IMR-90 (cell line): ENCODE measurements around the gene CDCP1. TPM values are rescaled to one million over a fixed set of nuclear protein-coding genes. Genes with fewer than 3 reads are reported as not detected.

ENCODE experiments used
- ATAC-seq: fragments of 200-7000 bp; cut with Tn5 transposase; 2 replicates; pipeline ENCODE4 v1.9.1; 2020; ENCODE audit warnings: low read depth, mild to moderate bottlenecking, moderate library complexity
- BruUV-seq: library from RNA; stranded (reverse); fragments of 400-500 nt; replicated peaks from 2 replicates; lab custom pipeline; 2021; lab: Mats Ljungman, UMichigan
- CTCF ChIA-PET: fragments of 300-600 bp; formaldehyde crosslinking; extraction: SDS; loops from one replicate; lab custom pipeline; 2021; ENCODE audit warnings: antibody characterized with exemption; lab: Yijun Ruan, JAX
- POLR2A ChIA-PET: fragments of 300-600 bp; sonication (Branson Sonifier 250); formaldehyde crosslinking; loops from one replicate; lab custom pipeline; 2022; ENCODE audit warnings: antibody characterized with exemption; ENCODE audit not compliant: unreplicated experiment; lab: Charles Lee
- DNase-seq: peaks from one replicate; pipeline ENCODE4 v3.0.0; 2013
- H2AFZ ChIP-seq: replicated peaks from 2 replicates; pipeline ENCODE3; 2013; ENCODE audit warnings: low read length, mild to moderate bottlenecking; ENCODE audit not compliant: poor library complexity
- H2AK5ac ChIP-seq: 2 replicates; pipeline ENCODE4 v1.6.1; 2013; ENCODE audit warnings: low read depth, low read length, inconsistent platforms
- H2AK9ac ChIP-seq: replicated peaks from 2 replicates; pipeline ENCODE3; 2013; ENCODE audit warnings: mild to moderate bottlenecking, low read depth, low read length, moderate library complexity; ENCODE audit not compliant: poor library complexity
- H2BK120ac ChIP-seq: 2 replicates; pipeline ENCODE4 v1.6.1; 2013; ENCODE audit warnings: low read depth, low read length, inconsistent platforms
- H2BK15ac ChIP-seq: 3 replicates; pipeline ENCODE4 v1.6.1; 2013; ENCODE audit warnings: low read depth, low read length, inconsistent platforms
- H2BK20ac ChIP-seq: 2 replicates; pipeline ENCODE4 v1.6.1; 2013; ENCODE audit warnings: low read depth, mild to moderate bottlenecking, inconsistent platforms, low read length, moderate library complexity
- H2BK5ac ChIP-seq: 2 replicates; pipeline ENCODE4 v1.6.1; 2013; ENCODE audit warnings: mild to moderate bottlenecking, low read depth, low read length, inconsistent platforms; ENCODE audit not compliant: poor library complexity, severe bottlenecking
- H3K14ac ChIP-seq: replicated peaks from 2 replicates; pipeline ENCODE4 v1.6.1; 2013; ENCODE audit warnings: low read depth, low read length, inconsistent platforms
- H3K18ac ChIP-seq: 2 replicates; pipeline ENCODE4 v1.6.1; 2013; ENCODE audit warnings: low read depth, low read length, control low read depth
- H3K23ac ChIP-seq: 2 replicates; pipeline ENCODE4 v1.6.1; 2013; ENCODE audit warnings: low read depth, low read length, inconsistent platforms
- H3K27ac ChIP-seq: 2 replicates; pipeline ENCODE4 v1.5.1; 2013; ENCODE audit warnings: mild to moderate bottlenecking, control low read depth, low read length; ENCODE audit not compliant: insufficient read depth
- H3K27me3 ChIP-seq: 2 replicates; pipeline ENCODE4 v1.6.1; 2013; ENCODE audit warnings: low read length; ENCODE audit not compliant: control insufficient read depth, insufficient read depth
- H3K36me3 ChIP-seq: 2 replicates; pipeline ENCODE4 v1.6.1; 2013; ENCODE audit warnings: low read length, mixed read lengths; ENCODE audit not compliant: control insufficient read depth, insufficient read depth
- H3K4ac ChIP-seq: 2 replicates; pipeline ENCODE4 v1.6.1; 2013; ENCODE audit warnings: low read depth, low read length, inconsistent platforms
- H3K4me1 ChIP-seq: 2 replicates; pipeline ENCODE4 v1.6.1; 2013; ENCODE audit warnings: low read length, mixed read lengths; ENCODE audit not compliant: control insufficient read depth, insufficient read depth
- H3K4me2 ChIP-seq: 2 replicates; pipeline ENCODE4 v1.6.1; 2013; ENCODE audit warnings: low read depth, mild to moderate bottlenecking, control low read depth, low read length, moderate library complexity
- H3K4me3 ChIP-seq: 2 replicates; pipeline ENCODE4 v1.5.1; 2013; ENCODE audit warnings: low read depth, mild to moderate bottlenecking, control low read depth, low read length, moderate library complexity; ENCODE audit not compliant: insufficient read depth
- H3K56ac ChIP-seq: 2 replicates; pipeline ENCODE4 v1.6.1; 2013; ENCODE audit warnings: low read length, inconsistent platforms; ENCODE audit not compliant: insufficient read depth; ENCODE audit errors: extremely low read depth
- H3K79me1 ChIP-seq, 2 experiments: 2 replicates each; pipeline ENCODE4 v1.6.1; 2013; ENCODE audit warnings: low read length in 2 of 2, inconsistent platforms in 1 of 2, low read depth in 1 of 2
- H3K9ac ChIP-seq: 2 replicates; pipeline ENCODE4 v1.6.1; 2013; ENCODE audit warnings: low read depth, low read length, control low read depth
- H3K9me1 ChIP-seq: 2 replicates; pipeline ENCODE4 v1.6.1; 2013; ENCODE audit warnings: low read length, inconsistent platforms; ENCODE audit not compliant: insufficient read depth
- H3K9me3 ChIP-seq: 2 replicates; pipeline ENCODE4 v1.6.1; 2013; ENCODE audit warnings: low read length; ENCODE audit not compliant: control insufficient read depth, insufficient read depth
- H4K20me1 ChIP-seq: 2 replicates; pipeline ENCODE4 v1.6.1; 2013; ENCODE audit warnings: low read length, inconsistent platforms; ENCODE audit not compliant: insufficient read depth
- H4K5ac ChIP-seq: 2 replicates; pipeline ENCODE4 v1.6.1; 2013; ENCODE audit warnings: mild to moderate bottlenecking, low read depth, low read length, control low read depth
- H4K8ac ChIP-seq, 2 experiments: 2 replicates each; pipeline ENCODE4 v1.6.1; 2013; ENCODE audit warnings: low read depth in 2 of 2, low read length in 2 of 2, control low read depth in 1 of 2, inconsistent platforms in 1 of 2
- H4K91ac ChIP-seq: 2 replicates; pipeline ENCODE4 v1.6.1; 2013; ENCODE audit warnings: low read depth, low read length, inconsistent platforms; ENCODE audit not compliant: insufficient read depth
- ELK1 ChIP-seq: fragments of 150-350 bp; IDR thresholded peaks from 2 replicates; pipeline ENCODE4 v1.6.1; 2016; ENCODE audit warnings: low read depth, mild to moderate bottlenecking, low read length, moderate library complexity, borderline replicate concordance
- MXI1 ChIP-seq: IDR thresholded peaks from 2 replicates; pipeline ENCODE4 v1.6.1; 2012; ENCODE audit warnings: low read depth, mild to moderate bottlenecking, low read length, moderate library complexity, borderline replicate concordance
- RAD21 ChIP-seq: IDR thresholded peaks from 2 replicates; pipeline ENCODE4 v1.6.1; 2012; ENCODE audit warnings: low read length, improper control_type of control experiment
- WGBS, 2 experiments: methylation state at CpG; one replicate each; pipeline versions ENCODE4 v1.1.5 to v1.1.7; 2013; ENCODE audit warnings: missing lambda C conversion rate in 2 of 2; ENCODE audit not compliant: insufficient read length in 1 of 2; ENCODE audit errors: extremely low coverage in 2 of 2; 5-methylcytosine and 5-hydroxymethylcytosine counted together
- dilution Hi-C: fragments of 300-500 bp; cut with HindIII; formaldehyde crosslinking; loops from one replicate; pipeline ENCODE4 v1.14.3; 2018; ENCODE audit warnings: low sequenced_read_pairs; ENCODE audit not compliant: unreplicated experiment
- in situ Hi-C: fragments of 300-500 bp; cut with MboI; formaldehyde crosslinking; loops from 3 replicates; pipeline ENCODE4 v1.14.3; 2019; ENCODE audit warnings: low sequenced_read_pairs, inconsistent platforms, mixed read lengths
- intact Hi-C: fragments of 100-400 bp; cut with micrococcal nuclease; formaldehyde crosslinking; loops from 2 replicates; pipeline ENCODE4 v1.10.0; 2022
- polyA plus RNA-seq, 3 experiments: library from polyadenylated mRNA; depleted of rRNA; stranded (reverse); fragments of >200 nt; gene quantifications; 2 replicates each; pipeline ENCODE4 v1.2.3, GENCODE V29; 2012; ENCODE audit warnings: low replicate concordance in 1 of 3
- total RNA-seq: library from RNA; depleted of rRNA; stranded (reverse); fragments of >200 nt; gene quantifications from 2 replicates; pipeline ENCODE4 v1.2.3, GENCODE V29; 2012

Gene CDCP1
- total and polyA plus RNA-seq, 2 of the 4 experiments (the other 2 are of a cell fraction), result 2.5 to 3.8 TPM

- TF ChIP-seq MXI1 (no peak), RAD21 (peak; percentile 56)
These were observed 102.4 kb downstream of the CDCP1 start (continued) for GRCh38 chr3:45043728-45044299.

GRCh38 chr3:45042162-45042561 lies 104.0 kb downstream of the CDCP1 start:
- H2BK5ac ChIP-seq, result peak overlapping the region; percentile 22
- no peaks in the 10 kb centered on the region for H3K9me3 ChIP-seq
- in situ Hi-C loops, result loop anchor here (5.0 to 25.0 kb wide), 2 partner anchors 180 to 1045 kb away; no protein-coding TSS in a partner anchor
- no peak for TF ChIP-seq ELK1
- no CpG with 5 or more reads among the region's 3 CpGs for WGBS, 2 experiments
- no peaks in the 10 kb centered on the region for H3K36me3 ChIP-seq
- H3K9ac ChIP-seq, result no peak overlapping the region
- peak overlapping the region; percentile 94 for H2BK20ac ChIP-seq
- H3K4me3 ChIP-seq, result no peak overlapping the region
- ChIA-PET CTCF (interaction anchor here (0.9 to 5.0 kb wide), 9 partner anchors 13 to 614 kb away, joined by 3 to 27 read pairs (median 5); partner anchors contain the start of gene TMEM158), POLR2A (interaction anchor here (0.5 to 0.9 kb wide), 2 partner anchors 179 to 239 kb away, joined by 3 read pairs; no protein-coding TSS in a partner anchor)
- peak overlapping the region; percentile 86 for H2BK15ac ChIP-seq
- DNase-seq (no peak), ATAC-seq (no peak)
- H3K56ac ChIP-seq, result no peak overlapping the region
- peaks cover 24% of the 10 kb centered on the region for H3K4me1 ChIP-seq
- H3K23ac ChIP-seq, result peak overlapping the region; percentile 69; the same call in 1 of the 2 replicates
- H3K4me2 ChIP-seq, result no peak overlapping the region
- no peaks in the 10 kb centered on the region for H3K27me3 ChIP-seq
- H4K5ac ChIP-seq, result peak overlapping the region; percentile 93
- peak overlapping the region; percentile 95 for H4K91ac ChIP-seq
- peaks cover 0 to 9% of the 10 kb centered on the region in 2 experiments; a peak in 1 of 4 replicates for H3K79me1 ChIP-seq
- peak overlapping the region; percentile 16 for H3K27ac ChIP-seq
- peak overlapping the region; percentile 85 to 94 for H4K8ac ChIP-seq
- no TSS peak for BruUV-seq
- peak overlapping the region; percentile 93 for H2AK5ac ChIP-seq
- intact Hi-C loops, result loop anchor here (5.0 to 10.0 kb wide), 2 partner anchors 80 to 553 kb away; partner anchors contain the start of gene LIMD1
- H3K9me1 ChIP-seq, result peaks cover 10% of the 10 kb centered on the region
- H2AK9ac ChIP-seq, result no peak overlapping the region
- H3K18ac ChIP-seq, result peak overlapping the region; percentile 94
- H4K20me1 ChIP-seq, result no peaks in the 10 kb centered on the region
- H3K14ac ChIP-seq, result peak overlapping the region; percentile 93
- H2BK120ac ChIP-seq, result peak overlapping the region; percentile 96
- dilution Hi-C loops, result loop anchor here (25.0 kb wide), 1 partner anchor 470 kb away; no protein-coding TSS in a partner anchor
- peak overlapping the region; percentile 92 for H3K4ac ChIP-seq
- H2AFZ ChIP-seq, result no peak overlapping the region
